NCI-H2227 treated with DMSO at 0.1 percent for 48 hours (cell line): Measurements from ENCODE around the gene ANKRD42.
A peak's percentile ranks its signal among the peaks of the same experiment; 100 is the strongest.
"Not testable (repeated sequence)": the region's sequence is repeated elsewhere in the genome, so short reads cannot be mapped to it uniquely, and the experiment has no call there.

Experiments
- DNase-seq: peaks from one replicate; lab custom pipeline; 2025; lab: John Stamatoyannopoulos, UW

ANKRD42 gene

DNA sequence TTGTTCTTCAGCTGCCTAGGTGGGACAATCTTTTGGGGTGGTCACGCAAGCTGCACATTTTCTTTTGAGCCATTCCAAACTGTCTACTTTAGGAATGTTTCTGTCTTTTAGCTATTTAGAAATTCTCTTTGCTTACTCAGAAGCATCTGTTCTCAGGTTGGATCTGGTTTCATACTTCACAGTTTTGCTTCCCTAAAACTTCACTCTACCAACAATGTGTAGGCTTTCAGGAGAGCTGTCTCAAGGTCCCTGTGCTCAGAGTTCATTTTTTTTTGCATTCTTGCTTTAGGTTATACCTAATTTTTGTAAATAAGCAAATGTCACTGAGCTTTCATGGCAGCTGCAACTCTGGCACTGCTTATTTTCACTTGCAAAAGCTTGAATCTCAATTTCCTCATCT lies 55.9 kb downstream of the ANKRD42 start:
- no peak for DNase-seq

DNA sequence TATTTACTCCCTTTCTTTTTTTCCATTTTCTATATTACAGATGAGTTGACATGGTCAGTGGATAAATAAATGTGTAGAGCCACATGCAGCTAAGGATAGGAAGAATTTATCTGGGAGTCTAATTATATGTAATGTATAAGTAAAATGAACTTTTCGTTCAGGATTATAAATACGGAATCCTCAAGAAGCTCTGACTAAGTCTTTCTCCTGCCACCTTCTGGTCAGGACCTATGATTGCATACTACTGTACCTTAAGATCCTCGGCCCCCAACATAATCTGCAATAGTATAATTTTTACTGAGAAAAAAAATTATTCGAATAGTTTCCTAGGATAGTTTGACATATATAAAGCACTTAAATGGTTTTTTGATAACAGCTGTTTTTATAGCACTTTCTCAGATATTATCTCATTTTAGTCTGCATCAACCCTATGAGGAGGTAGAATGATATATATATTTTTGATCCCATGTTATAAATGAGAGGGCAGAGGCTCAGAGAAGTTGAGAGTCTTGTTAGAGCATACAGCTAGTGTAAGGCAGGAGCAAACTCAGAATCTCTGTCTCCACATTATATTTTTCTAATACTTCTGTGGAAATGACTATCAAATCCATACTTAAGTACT lies 56.6 kb downstream of the ANKRD42 start:
- peak; percentile 3 for DNase-seq

DNA sequence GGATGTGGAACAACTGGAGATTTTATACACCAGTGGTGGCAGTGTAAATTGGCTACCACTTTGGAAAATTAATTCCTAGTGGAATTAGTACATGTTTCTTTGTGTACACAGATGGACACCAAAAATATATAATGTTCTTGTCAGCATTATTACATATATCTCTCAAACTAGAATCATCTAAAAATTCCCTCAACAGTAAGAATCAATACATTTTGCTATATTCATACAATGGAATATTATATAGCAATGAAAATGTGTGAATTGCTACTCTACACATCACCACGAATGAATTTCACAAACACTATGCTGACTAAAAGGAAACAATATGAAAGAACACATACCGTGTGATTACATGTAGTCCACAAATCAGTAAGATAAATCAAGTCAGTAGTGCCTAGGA lies 58.8 kb downstream of the ANKRD42 start:
- no peak for DNase-seq

DNA sequence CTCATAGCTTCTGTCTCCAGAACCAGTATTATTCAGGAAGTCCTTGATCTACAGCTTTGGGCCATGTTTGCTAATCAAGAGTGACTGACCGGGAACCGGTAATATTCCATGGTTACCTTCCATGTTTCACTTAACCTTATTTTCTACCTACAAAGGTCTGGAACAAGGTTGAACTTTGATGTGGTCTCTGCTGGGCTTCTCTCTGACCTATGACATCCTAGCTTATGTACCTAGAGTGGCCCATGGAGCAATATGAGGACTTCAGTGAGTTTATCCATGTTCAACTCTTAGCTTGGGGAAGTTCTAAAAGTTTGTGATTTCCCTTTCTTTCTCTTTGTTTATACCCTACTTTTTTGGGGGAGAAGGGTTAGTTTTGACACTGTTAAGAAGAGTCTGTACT lies 59.4 kb downstream of the ANKRD42 start:
- no peak for DNase-seq

DNA sequence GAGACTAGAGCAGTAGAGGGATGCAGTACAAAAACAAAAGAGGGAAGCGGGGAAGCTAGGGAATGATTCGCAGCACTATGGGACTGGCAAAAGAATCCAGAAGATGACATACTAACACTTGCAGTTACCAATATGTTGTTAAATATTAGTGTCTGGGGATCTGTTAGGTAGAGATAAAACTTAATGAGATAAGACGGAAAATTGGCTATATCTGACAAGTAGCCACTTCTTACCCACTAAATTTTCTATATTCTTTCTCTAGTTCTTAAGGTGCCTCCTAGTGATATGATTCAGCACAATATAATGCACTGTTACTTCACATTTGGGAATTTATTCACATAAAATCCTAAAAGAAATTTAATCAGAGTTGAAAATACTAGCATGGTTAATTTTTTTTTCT lies 61.9 kb downstream of the ANKRD42 start:
- DNase-seq: no peak

DNA sequence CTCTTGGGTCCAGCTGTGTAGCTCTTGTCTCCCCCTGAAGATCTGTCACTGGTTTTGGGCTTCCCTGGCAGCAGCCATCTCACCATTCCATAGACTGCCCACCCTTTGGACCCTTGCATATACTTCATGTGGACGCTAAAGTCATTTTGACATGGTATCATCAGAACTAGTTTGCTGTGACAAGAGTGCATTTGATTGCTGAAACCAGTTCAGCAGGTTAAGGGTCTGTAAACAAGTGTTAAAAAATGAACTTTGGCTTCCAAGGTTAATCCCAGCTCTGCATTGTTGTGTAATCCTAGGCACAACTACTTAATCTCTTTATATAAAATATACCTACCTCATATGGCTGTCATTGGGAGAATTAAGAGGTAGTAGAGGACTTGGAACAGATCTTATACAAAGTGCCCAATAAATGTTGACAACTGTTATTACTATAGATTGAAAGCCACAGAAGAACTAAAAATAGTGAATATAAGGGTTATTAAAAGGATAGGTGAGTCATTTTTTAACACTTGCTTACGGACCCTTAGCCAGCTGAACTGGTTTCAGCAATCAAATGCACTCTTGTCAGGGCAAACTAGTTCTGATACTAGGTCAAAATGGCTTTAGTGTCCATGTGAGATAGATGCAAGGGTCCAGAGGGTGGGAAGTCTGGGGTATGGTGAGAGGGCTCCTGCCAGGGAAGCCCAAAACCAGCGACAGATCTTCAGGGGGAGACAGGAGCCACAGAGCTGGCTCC lies 63.3 kb downstream of the ANKRD42 start:
- no peak for DNase-seq

DNA sequence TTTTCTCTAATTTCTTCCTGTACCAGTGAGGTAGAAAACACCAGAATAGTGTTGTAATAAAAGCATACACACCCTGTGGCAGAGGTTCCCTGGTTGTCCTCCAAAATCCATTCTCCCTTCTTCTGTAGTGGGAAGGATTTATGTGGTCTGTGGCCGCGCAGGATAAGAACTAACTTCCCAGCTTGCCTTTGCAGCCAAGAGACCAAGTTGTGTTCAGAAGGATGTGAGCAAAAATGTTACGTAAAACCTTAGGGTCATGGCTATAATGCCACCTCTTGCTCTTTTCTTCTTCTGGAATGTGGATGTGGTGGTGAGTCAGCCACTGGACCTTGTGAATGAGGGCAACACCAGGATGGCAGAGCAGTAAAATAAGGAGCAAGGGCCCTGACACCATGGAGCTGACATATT lies 64.3 kb downstream of the ANKRD42 start:
- DNase-seq: no peak

DNA sequence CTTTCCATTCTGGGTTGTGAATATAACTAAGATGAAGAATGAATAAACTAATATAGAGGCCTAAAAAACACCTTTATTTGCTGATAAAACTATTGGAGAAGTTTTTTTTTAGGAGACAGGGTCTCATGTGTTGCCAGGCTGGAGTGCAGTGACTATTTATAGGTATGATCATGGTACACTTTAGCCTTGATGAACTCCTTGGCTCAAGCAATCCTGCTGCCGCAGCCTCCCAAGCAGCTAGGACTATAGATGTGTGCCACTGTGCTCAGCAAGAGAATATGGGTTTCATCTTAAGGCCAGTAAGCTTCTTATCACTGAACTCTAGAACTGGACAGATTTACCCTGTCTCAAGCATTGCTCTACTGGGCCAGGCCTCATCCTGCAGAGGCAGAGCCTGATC lies 66.0 kb downstream of the ANKRD42 start:
- DNase-seq: no peak

DNA sequence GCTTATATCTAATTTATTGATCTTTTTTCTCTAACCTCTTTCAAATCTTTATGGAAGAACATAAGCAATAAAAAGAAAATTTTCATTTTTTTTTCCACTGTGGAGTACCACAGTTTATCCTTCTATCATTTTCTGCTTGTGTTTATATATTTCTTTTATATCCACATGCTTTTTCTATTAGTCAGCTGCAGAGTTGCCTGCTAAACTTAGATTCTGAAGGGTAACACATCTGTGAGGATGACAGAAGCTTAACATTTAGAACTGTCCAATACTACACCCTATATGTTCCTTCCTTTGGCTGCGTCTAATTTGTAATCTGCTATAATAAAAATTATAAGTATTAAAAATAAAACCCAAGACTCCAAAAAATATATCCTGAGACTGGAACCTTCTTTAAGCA lies 71.8 kb downstream of the ANKRD42 start:
- no peak for DNase-seq

DNA sequence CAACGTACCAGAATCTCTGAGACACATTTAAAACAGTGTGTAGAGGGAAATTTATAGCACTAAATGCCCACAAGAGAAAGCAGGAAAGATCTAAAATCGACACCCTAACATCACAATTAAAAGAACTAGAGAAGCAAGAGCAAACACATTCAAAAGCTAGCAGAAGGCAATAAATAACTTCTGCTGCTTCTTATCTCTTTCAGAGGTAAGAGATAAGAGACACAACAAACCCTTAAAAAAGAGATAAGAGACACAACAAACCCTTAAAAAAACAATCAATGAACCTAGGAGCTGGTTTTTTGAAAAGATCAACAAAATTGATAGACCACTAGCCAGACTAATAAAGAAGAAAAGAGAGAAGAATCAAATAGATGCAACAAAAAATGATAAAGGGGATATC lies 75.6 kb downstream of the ANKRD42 start:
- not testable (repeated sequence) for DNase-seq

DNA sequence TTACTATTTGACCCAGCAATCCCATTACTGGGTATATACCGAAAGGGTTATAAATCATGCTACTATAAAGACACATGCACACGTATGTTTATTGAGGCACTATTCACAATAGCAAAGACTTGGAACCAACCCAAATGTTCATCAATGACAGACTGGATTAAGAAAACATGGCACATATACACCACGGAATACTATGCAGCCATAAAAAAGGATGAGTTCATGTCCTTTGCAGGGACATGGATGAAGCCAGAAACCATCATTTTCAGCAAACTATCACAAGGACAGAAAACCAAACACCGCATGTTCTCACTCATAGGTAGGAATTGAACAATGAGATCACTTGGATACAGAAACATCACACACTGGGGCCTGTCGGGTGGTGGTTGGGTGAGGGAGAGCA lies 78.2 kb downstream of the ANKRD42 start:
- not testable (repeated sequence) for DNase-seq

DNA sequence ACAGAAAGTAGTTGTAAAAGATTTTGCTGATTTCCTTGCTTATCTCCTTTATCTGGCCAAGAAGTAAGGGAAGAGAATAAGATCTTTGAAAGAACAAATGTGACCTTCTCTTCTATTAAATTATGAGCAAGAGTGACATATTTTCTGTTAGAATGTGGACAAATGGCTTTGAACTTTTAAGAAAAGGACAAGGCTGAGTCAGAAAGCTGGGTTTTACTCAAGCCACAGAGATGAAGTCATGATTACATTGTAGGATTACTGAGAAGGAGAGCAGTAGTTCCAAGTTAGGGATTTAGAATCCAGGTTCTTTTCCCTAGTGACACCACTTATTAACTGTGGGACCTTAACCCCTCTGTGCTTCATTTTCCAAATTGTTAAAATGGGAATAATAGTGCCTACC lies 79.1 kb downstream of the ANKRD42 start:
- no peak for DNase-seq

DNA sequence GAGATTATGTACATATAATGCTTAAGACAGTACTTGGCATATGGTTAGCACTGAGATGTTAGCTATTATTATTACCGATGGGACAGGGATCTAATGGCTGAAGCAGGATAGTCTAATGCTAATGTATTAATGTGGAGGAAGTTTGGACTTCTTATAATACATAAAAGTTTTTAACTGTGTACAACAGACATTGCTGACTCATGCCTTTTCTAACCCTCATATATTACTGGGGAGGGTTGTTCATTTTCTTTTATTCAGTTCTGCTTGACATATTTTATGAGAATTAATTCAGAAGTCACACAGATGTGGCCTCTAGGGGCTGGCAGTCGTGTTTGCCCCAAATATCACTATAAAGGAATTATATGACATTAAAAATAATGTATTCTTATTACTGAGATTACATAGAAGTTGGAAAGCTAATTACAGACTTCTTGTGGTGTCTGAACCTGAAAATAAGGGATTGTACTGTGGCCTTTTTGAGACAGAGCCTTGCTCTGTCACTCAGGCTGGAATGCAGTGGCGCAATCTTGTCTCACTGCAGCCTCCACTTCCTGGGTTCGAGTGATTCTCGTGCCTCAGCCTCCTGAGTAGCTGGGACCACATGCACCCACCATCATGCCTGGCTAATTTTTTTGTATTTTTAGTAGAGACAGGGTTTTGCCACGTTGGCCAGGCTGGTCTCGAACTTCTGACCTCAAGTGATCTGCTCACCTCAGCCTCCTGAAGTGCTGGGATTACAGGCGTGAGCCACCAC lies 82.6 kb downstream of the ANKRD42 start:
- no peak for DNase-seq

DNA sequence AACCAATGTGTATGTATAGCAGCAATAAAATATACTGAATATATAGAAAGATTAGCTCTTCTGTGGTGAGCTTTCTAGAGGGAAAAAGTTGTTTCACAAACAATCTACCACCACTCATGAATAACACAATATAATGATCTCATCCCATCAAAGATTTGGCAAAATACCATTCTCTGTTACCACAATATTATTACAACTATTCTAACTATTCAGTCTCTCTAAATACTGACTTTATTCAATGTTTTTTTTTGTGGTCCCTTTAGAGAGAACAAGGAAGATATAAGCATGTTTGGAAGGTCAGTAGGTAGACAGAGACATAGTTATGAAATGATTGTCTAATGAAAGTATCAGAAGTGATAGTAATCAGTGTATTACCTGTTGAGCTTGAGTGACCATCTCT lies 84.8 kb downstream of the ANKRD42 start:
- DNase-seq: no peak

DNA sequence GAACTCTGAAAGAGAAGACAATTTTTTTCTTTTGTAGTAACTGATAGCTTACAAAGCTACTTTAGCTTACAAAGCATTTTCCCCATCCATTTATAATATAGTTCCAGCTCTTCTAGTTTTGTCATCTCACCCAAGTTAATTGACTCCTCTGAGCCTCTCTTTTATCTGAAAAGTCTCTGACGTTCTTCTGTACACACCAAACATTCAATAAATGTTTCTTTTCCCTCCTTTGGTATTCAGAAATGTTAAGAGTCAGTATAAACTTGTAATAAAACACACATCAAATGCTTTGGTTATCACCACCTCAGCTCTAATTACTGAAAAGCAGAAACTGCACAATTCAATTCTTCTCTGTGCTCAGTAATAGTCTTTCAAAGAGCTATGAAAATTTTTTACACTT lies 86.7 kb downstream of the ANKRD42 start:
- DNase-seq: no peak

DNA sequence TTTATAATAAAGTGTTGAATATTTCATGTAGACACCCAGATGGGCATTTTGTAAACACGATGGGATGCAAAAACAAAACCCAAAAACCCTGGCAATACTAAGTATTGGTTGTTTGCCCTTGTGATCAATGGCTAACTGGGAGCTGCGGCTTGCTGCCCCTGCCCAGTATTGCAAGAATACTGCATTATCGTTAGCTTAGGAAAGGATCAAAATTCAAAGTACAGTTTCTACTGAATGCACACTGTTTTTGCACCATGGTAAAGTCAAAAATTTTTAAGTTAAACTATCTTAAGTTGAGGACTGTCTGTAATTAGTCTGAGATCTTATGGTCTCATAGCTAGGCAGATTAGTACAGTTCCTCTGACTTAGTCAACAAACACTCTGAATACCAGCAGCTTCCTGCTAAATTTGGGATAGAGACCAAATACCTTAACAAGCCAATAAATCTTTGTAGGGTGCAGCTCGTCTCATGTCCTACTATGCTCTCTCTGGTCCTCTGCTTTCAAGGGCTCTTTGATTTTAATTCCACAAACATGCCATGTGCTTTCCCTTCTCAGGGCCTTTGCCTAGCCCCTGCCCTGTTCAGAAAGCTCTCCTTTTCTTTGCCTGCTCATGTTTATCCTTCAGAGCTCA lies 88.7 kb downstream of the ANKRD42 start:
- DNase-seq: no peak

DNA sequence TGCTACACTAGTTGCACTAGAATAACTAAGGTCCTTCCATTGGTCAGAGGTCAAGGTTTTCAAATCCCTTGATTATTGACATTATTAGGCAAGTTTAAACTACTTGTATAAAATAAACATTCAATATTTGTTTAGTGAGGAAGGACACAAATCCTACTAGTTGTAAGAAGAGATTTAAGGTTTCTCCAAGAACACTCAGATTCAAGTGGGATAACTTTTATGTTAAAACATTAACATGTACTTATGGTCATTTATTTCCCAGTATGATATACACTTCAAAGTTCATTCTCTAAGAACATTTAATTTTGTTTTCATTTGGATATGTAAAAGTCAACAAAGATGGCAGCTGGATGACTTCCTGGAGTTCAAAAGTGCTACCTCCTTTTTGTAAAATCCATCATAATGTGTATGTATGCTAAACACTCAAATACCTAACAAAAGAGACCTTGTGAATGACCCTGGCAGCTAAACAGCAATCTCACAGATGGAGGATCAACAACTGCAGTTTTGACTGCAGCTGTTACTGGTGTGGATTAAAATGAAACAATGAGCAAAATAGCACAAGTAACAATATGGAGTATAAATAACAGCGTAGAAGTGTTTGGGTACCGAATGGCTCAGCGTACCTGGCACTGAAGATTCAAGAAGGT lies 91.1 kb downstream of the ANKRD42 start:
- no peak for DNase-seq

DNA sequence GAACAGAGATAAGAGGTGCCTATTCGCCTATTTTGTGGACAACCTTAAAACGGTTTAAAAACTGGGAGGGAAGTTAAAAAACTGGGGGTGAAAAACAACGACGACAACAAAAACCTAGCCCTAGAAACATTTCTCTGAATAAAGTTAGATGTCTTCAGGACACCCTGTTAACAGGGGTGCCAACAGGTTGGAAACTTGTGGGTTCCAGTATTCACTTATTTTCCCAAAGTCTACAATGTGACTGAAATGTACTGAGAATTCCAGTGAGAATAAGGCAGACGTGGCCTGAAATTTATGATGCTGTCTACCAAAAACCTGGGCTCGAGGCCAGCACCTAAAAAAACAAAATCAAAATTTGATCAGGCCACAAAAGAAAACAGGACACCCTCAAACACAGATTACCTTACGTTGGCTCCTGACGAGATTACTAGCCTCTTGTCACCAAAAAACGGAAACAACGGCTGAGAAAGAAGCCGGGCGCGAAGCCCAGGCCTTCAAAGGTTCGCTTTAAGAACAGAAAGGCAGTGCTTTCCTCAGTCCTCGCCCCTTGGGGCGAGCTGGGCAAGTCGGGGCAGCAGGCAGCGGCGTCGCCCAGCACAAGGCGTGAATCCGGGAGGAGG lies 91.7 kb downstream of the ANKRD42 start:
- DNase-seq: no peak

DNA sequence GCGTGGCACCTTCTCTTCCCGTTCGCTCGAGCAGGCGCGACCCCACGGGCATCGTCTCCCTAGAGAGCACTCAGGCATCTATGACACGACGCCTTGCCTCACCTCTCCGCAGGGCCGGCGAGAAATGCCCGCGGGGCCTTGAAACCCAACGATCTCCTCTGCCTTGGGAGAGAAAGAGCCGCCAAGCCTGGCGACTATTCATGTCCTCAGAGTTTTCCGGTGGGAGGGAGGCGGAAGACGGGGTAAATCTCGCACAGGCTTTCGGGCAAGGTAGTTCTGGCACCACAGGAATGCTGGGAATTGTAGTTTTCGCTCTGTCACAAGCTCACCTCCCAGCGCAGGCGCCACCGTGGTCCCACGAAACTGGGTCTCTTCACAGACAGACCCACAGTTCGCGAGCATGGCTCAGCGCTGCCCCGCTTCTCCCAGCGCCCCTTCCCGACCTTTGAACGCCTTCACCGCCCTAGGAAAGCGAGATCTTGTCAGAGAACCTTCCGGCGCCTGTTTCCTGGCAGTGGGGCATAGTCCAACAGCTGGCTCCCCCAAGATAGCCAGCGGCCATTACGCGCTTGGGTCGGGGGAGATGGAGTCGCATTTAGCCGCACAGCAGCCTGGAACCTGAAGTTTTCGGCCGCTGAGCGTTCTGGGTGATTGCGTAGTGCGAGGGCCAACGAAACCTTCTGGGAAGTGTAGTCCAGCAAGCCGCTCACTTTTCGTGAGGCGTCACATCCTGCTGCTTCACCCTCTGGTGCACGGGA lies 92.4 kb downstream of the ANKRD42 start, which contains the start of gene CCDC90B:
TSS of gene CCDC90B (minus strand) at position 597 of the 758 bp plus-strand sequence. CDS start at position 202, 395 bp downstream.
- DNase-seq: peak; percentile 98

DNA sequence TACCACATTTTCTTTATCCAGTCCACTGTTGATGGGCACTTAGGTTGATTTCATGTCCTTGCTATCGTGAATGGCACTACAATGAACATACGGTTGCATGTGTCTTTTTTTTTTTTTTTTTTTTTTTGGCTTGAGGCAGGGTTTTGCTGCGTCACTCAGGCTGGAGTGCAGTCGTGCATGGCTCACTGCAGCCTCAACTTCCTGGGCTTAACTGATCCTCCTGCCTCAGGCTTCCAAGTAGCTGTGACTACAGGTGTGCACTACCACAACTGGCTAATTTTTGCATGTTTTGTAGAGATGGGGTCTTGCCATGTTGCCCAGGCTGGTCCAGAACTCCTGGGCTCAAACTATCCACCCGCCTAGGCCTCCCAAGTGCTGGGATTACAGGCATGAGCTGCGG lies 94.1 kb downstream of the ANKRD42 start:
- no peak for DNase-seq
